Lung (tissue), 12 donors: ENCODE measurements around the gene DTNB. TPM values are rescaled to one million over a fixed set of nuclear protein-coding genes. Genes with fewer than 3 reads are reported as not detected.

ENCODE experiments used
- ATAC-seq: fragments of 200-7000 bp; cut with Tn5 transposase; one replicate; pipeline ENCODE4 v1.9.1; 2020; ENCODE audit warnings: moderate number of reproducible peaks; ENCODE audit not compliant: insufficient read depth, low FRiP score
- DNase-seq, 3 donors: peaks; one replicate each; pipeline ENCODE4 v3.0.0-alpha.2; 2013 to 2017
- H3K27ac ChIP-seq, 2 donors: one replicate each; pipeline ENCODE4 v1.5.1; 2013; ENCODE audit warnings: mild to moderate bottlenecking in 2 of 2, moderate library complexity in 2 of 2, control low read depth in 1 of 2, inconsistent platforms in 1 of 2, low read depth in 1 of 2, low read length in 1 of 2
- H3K27me3 ChIP-seq, 3 donors: one replicate each; pipeline ENCODE4 v1.5.1; 2013; ENCODE audit warnings: low read length in 2 of 3; ENCODE audit not compliant: control insufficient read depth in 3 of 3, insufficient read depth in 3 of 3
- H3K36me3 ChIP-seq, 4 donors: one replicate each; pipeline ENCODE4 v1.5.1; 2013; ENCODE audit warnings: low read length in 4 of 4, mild to moderate bottlenecking in 1 of 4, moderate library complexity in 1 of 4; ENCODE audit not compliant: control insufficient read depth in 4 of 4, insufficient read depth in 4 of 4
- H3K4me1 ChIP-seq, 5 donors: one replicate each; pipeline ENCODE4 v1.5.1; 2013; ENCODE audit warnings: low read length in 5 of 5, mild to moderate bottlenecking in 2 of 5, moderate library complexity in 1 of 5; ENCODE audit not compliant: control insufficient read depth in 5 of 5, insufficient read depth in 5 of 5
- H3K4me3 ChIP-seq: one replicate; pipeline ENCODE4 v1.5.1; 2013; ENCODE audit warnings: mild to moderate bottlenecking, control low read depth, moderate library complexity
- H3K9ac ChIP-seq, 2 donors: one replicate each; pipeline ENCODE4 v1.5.1; 2013; ENCODE audit warnings: low read length in 2 of 2, control low read depth in 1 of 2; ENCODE audit not compliant: insufficient read depth in 1 of 2
- H3K9me3 ChIP-seq, 4 donors: one replicate each; pipeline ENCODE4 v1.5.1; 2013; ENCODE audit warnings: low read length in 3 of 4, mild to moderate bottlenecking in 1 of 4, moderate library complexity in 1 of 4; ENCODE audit not compliant: control insufficient read depth in 4 of 4, insufficient read depth in 3 of 4
- CTCF ChIP-seq: IDR thresholded peaks from 2 replicates; pipeline ENCODE4 v1.5.1; 2012; ENCODE audit warnings: mild to moderate bottlenecking; ENCODE audit errors: control extremely low read depth, extremely low read depth
- WGBS, 2 donors: extraction: QIAGEN DNeasy Blood & Tissue Kit; methylation state at CpG; one replicate each; pipeline ENCODE4 v1.1.7; 2013; 5-methylcytosine and 5-hydroxymethylcytosine counted together
- polyA plus RNA-seq, 2 donors: library from polyadenylated mRNA; stranded (reverse); fragments of 200-250 nt; gene quantifications; one replicate each; pipeline ENCODE4 v1.2.1, GENCODE V29; 2013
- total RNA-seq, 2 donors: library from RNA; depleted of rRNA in 1 of 2; stranded (reverse); fragments of >200 nt in 1 of 2; gene quantifications; one replicate each; pipeline ENCODE4 v1.2.1, GENCODE V29; 2014 to 2021
- donor health status: control.
- donor health status: control.
- donor health status: Bipolar disorder and iron deficiency.
- donor health status: healthy.
- donor health status: DM: yes; HTN: yes; CAD: no.

Gene DTNB
- total and polyA plus RNA-seq, 4 donors, result 10.1 to 35.2 (median 20.4) TPM

GRCh38 chr2:25598911-25599310 is 74.5 kb downstream of the DTNB start:
- Histone ChIP-seq H3K4me3 (no peak overlapping the region), H3K9ac (no peak overlapping the region), H3K9me3 (no peaks in the 10 kb centered on the region), H3K27ac (no peak overlapping the region), H3K27me3 (no peaks in the 10 kb centered on the region), H3K4me1 (peaks cover 0 to 7% (median 0%) of the 10 kb centered on the region in 5 donors), H3K36me3 (no peaks in the 10 kb centered on the region)
- no peak for TF ChIP-seq CTCF
- 88 to 89% methylated on average over 4 of the region's 4 CpGs for WGBS, 2 donors
- ATAC-seq, result no peak
- DNase-seq, result no peak

- peaks cover 0 to 4% (median 0%) of the 10 kb centered on the region in 5 donors for H3K4me1 ChIP-seq
- H3K9me3 ChIP-seq, result no peaks in the 10 kb centered on the region
- ATAC-seq (no peak), DNase-seq (no peak)
- WGBS, 2 donors, result 97 to 100% methylated on average over 2 of the region's 2 CpGs
- H3K36me3 ChIP-seq, result no peaks in the 10 kb centered on the region
- no peaks in the 10 kb centered on the region for H3K27me3 ChIP-seq
- no peak overlapping the region for H3K27ac ChIP-seq
- H3K4me3 ChIP-seq, result no peak overlapping the region
- H3K9ac ChIP-seq, result no peak overlapping the region
- TF ChIP-seq CTCF, result no peak
Observed at GRCh38 chr2:25598332-25598731, 75.0 kb downstream of the DTNB start.

- Histone ChIP-seq H3K9me3 (no peaks in the 10 kb centered on the region), H3K27me3 (no peaks in the 10 kb centered on the region), H3K27ac (no peak overlapping the region), H3K4me3 (no peak overlapping the region), H3K9ac (no peak overlapping the region), H3K4me1 (peaks cover 0 to 4% (median 0%) of the 10 kb centered on the region in 5 donors), H3K36me3 (no peaks in the 10 kb centered on the region)
- WGBS, 2 donors, result 97 to 100% methylated on average over 2 of the region's 2 CpGs
- ATAC-seq (no peak), DNase-seq (no peak)
- no peak for TF ChIP-seq CTCF
Observed at GRCh38 chr2:25597881-25598280, 75.5 kb downstream of the DTNB start.
